Thoracic aorta (tissue), 2 donors: ENCODE results near the gene CFHR2. TPM values are rescaled to one million over a fixed set of nuclear protein-coding genes. Genes with fewer than 3 reads are reported as not detected.
"Not testable (repeated sequence)": the region's sequence is repeated elsewhere in the genome, so short reads cannot be mapped to it uniquely, and the experiment has no call there.

Source experiments
- ATAC-seq: fragments of 150-250 bp; one replicate; pipeline ENCODE4 v1.8.0; 2017; ENCODE audit warnings: low read depth; ENCODE audit not compliant: insufficient number of reproducible peaks, low FRiP score
- DNase-seq: peaks from one replicate; pipeline ENCODE4 v3.0.0-alpha.2; 2020; ENCODE audit warnings: low spot score
- H3K27ac ChIP-seq, 2 donors: fragments of 200-600 bp; sonication (generic); 1 replicate in 1 of 2; 2 replicates in 1 of 2; pipeline ENCODE4 v1.5.1; 2016; ENCODE audit warnings: mild to moderate bottlenecking in 2 of 2, moderate library complexity in 2 of 2
- H3K27me3 ChIP-seq: fragments of 200-600 bp; sonication (generic); replicated peaks from 2 replicates; pipeline ENCODE4 v1.6.0; 2016; ENCODE audit warnings: mild to moderate bottlenecking; ENCODE audit not compliant: insufficient read depth
- H3K36me3 ChIP-seq: fragments of 200-600 bp; sonication (generic); one replicate; pipeline ENCODE4 v1.5.1; 2016
- H3K4me1 ChIP-seq, 2 donors: fragments of 200-600 bp; sonication (generic); 1 replicate in 1 of 2; 2 replicates in 1 of 2; pipeline versions ENCODE4 v1.5.1 to v1.6.0; 2016; ENCODE audit warnings: low read depth in 2 of 2, mild to moderate bottlenecking in 1 of 2; ENCODE audit not compliant: control insufficient read depth in 1 of 2
- H3K4me3 ChIP-seq: fragments of 200-600 bp; sonication (generic); 2 replicates; pipeline ENCODE4 v1.5.1; 2016; ENCODE audit warnings: mild to moderate bottlenecking
- H3K9me3 ChIP-seq: fragments of 200-600 bp; sonication (generic); 2 replicates; pipeline ENCODE4 v1.5.1; 2016
- CTCF ChIP-seq: fragments of 200-600 bp; sonication (generic); IDR thresholded peaks from one replicate; pipeline ENCODE4 v1.5.1; 2019; ENCODE audit warnings: antibody characterized with exemption
- total RNA-seq, 2 donors: library from RNA; depleted of rRNA; stranded (reverse); fragments of >200 nt; gene quantifications; one replicate each; pipeline versions ENCODE4 v1.1.0 to v1.2.3, GENCODE V29; 2016

Gene CFHR2
- total RNA-seq: not detected

- H3K4me3 ChIP-seq, H3K36me3 ChIP-seq, H3K9me3 ChIP-seq, DNase-seq, ATAC-seq, H3K27ac ChIP-seq, H3K27me3 ChIP-seq, H3K4me1 ChIP-seq: not testable (repeated sequence)
Measured at GRCh38 chr1:196943568-196943967, at the start of gene CFHR2. Gene CFHR2, plus strand, starts transcription at chr1:196943738. Its CDS starts 143 bp downstream, at chr1:196943881.

GRCh38 chr1:196896355-196896754 lies 47.2 kb upstream of the CFHR2 start:
- H3K4me1 ChIP-seq: no peaks in the 10 kb centered on the region
- no peak for ATAC-seq

GRCh38 chr1:196897158-196897828 lies 46.2 kb upstream of the CFHR2 start:
- H3K4me3 ChIP-seq: no peak overlapping the region
- DNase-seq: no peak
- H3K27ac ChIP-seq: no peak overlapping the region

More at GRCh38 chr1:196896355-196896754, 47.2 kb upstream of the CFHR2 start:
- no peak for TF ChIP-seq CTCF
- Histone ChIP-seq H3K27ac (no peak overlapping the region), H3K27me3 (no peaks in the 10 kb centered on the region), H3K36me3 (no peaks in the 10 kb centered on the region), H3K9me3 (no peaks in the 10 kb centered on the region), H3K4me3 (no peak overlapping the region)
- no peak for DNase-seq

GRCh38 chr1:196902344-196902743 lies 41.2 kb upstream of the CFHR2 start:
- H3K4me1 ChIP-seq: no peaks in the 10 kb centered on the region
- H3K9me3 ChIP-seq: no peaks in the 10 kb centered on the region
- no peaks in the 10 kb centered on the region for H3K27me3 ChIP-seq
- H3K36me3 ChIP-seq: no peaks in the 10 kb centered on the region
- ATAC-seq (no peak), DNase-seq (no peak)
- no peak overlapping the region for H3K27ac ChIP-seq
- no peak for TF ChIP-seq CTCF
- no peak overlapping the region for H3K4me3 ChIP-seq

More at GRCh38 chr1:196897158-196897828, 46.2 kb upstream of the CFHR2 start:
- no peak for ATAC-seq
- TF ChIP-seq CTCF: no peak
- H3K36me3 ChIP-seq: no peaks in the 10 kb centered on the region
- H3K4me1 ChIP-seq: no peaks in the 10 kb centered on the region
- H3K27me3 ChIP-seq: no peaks in the 10 kb centered on the region
- no peaks in the 10 kb centered on the region for H3K9me3 ChIP-seq

- no peak overlapping the region for H3K27ac ChIP-seq
- TF ChIP-seq CTCF: no peak
- H3K4me3 ChIP-seq: no peak overlapping the region
- no peaks in the 10 kb centered on the region for H3K36me3 ChIP-seq
- no peaks in the 10 kb centered on the region for H3K4me1 ChIP-seq
- H3K27me3 ChIP-seq: no peaks in the 10 kb centered on the region
- H3K9me3 ChIP-seq: no peaks in the 10 kb centered on the region
- DNase-seq (no peak), ATAC-seq (no peak)
Measured at GRCh38 chr1:196910215-196910614, 33.3 kb upstream of the CFHR2 start.

GRCh38 chr1:196912283-196912682 lies 31.3 kb upstream of the CFHR2 start:
- not testable (repeated sequence) for H3K27me3 ChIP-seq, H3K4me1 ChIP-seq, H3K4me3 ChIP-seq, H3K27ac ChIP-seq, ATAC-seq, DNase-seq, H3K36me3 ChIP-seq, H3K9me3 ChIP-seq

- not testable (repeated sequence) for ATAC-seq, DNase-seq, H3K27ac ChIP-seq, H3K27me3 ChIP-seq, H3K9me3 ChIP-seq, H3K36me3 ChIP-seq, H3K4me3 ChIP-seq, H3K4me1 ChIP-seq
Measured at GRCh38 chr1:196926839-196927238, 16.7 kb upstream of the CFHR2 start.

- not testable (repeated sequence) for H3K27ac ChIP-seq, ATAC-seq, H3K27me3 ChIP-seq, H3K4me3 ChIP-seq, DNase-seq, H3K36me3 ChIP-seq, H3K9me3 ChIP-seq, H3K4me1 ChIP-seq
Measured at GRCh38 chr1:196932853-196933252, 10.7 kb upstream of the CFHR2 start.
